Upper lobe of left lung (tissue), 4 donors: ENCODE data around the gene POM121L2.

ENCODE experiments used
- CTCF ChIP-seq, 6 experiments: fragments of 450-650 bp in 4 of 6; fragments of 200-600 bp in 2 of 6; sonication (generic) in 2 of 6; IDR thresholded peaks; one replicate each; pipeline ENCODE4 v1.5.1; 2016 to 2019; ENCODE audit warnings: antibody characterized with exemption in 6 of 6
- POLR2AphosphoS5 ChIP-seq, 2 donors: sonication (generic); formaldehyde crosslinking; IDR thresholded peaks; one replicate each; pipeline ENCODE4 v1.5.1; 2017; ENCODE audit warnings: antibody characterized with exemption in 2 of 2

- TF ChIP-seq CTCF (IDR thresholded peaks at IDR 0.05) (no peak), POLR2AphosphoS5 (IDR thresholded peaks at IDR 0.05) (no peak)
Observed at GRCh38 chr6:27260836-27261375, 51.2 kb downstream of the POM121L2 start.
